Panc1 (cell line): ENCODE measurements around the gene NUTF2. TPM values are rescaled to one million over a fixed set of nuclear protein-coding genes. Genes with fewer than 3 reads are reported as not detected.

ENCODE experiments used
- ATAC-seq: fragments of 200-7000 bp; cut with Tn5 transposase; 2 replicates; pipeline ENCODE4 v1.9.1; 2020; ENCODE audit warnings: mild to moderate bottlenecking, moderate library complexity
- BruUV-seq: library from RNA; stranded (reverse); fragments of 400-500 nt; replicated peaks from 2 replicates; lab custom pipeline; 2021; lab: Mats Ljungman, UMichigan
- CTCF ChIA-PET: fragments of 300-600 bp; sonication (Branson Sonifier 250); formaldehyde crosslinking; loops from one replicate; lab custom pipeline; 2022; ENCODE audit warnings: antibody characterized with exemption; lab: Charles Lee
- POLR2A ChIA-PET: fragments of 300-600 bp; sonication (Branson Sonifier 250); formaldehyde crosslinking; loops from one replicate; lab custom pipeline; 2022; ENCODE audit warnings: antibody characterized with exemption; lab: Charles Lee
- DNase-seq: peaks from one replicate; pipeline ENCODE4 v3.0.0-alpha.2; 2010; ENCODE audit warnings: low read depth, low spot score
- H3K27ac ChIP-seq: 2 replicates; pipeline ENCODE4 v1.5.1; 2011; ENCODE audit warnings: mild to moderate bottlenecking, low read length, inconsistent platforms
- H3K27me3 ChIP-seq: fragments of 200-500 bp; sonication (Bioruptor generic); 2 replicates; pipeline ENCODE4 v1.6.0; 2014; ENCODE audit warnings: low read length, inconsistent platforms; ENCODE audit not compliant: control insufficient read depth, insufficient read depth
- H3K36me3 ChIP-seq: fragments of 200-500 bp; sonication (Bioruptor generic); 2 replicates; pipeline ENCODE4 v1.5.1; 2014; ENCODE audit warnings: inconsistent platforms, mild to moderate bottlenecking, low read length, moderate library complexity; ENCODE audit not compliant: control insufficient read depth, insufficient read depth
- H3K4me1 ChIP-seq: 2 replicates; pipeline ENCODE4 v1.5.1; 2011; ENCODE audit warnings: inconsistent platforms, mild to moderate bottlenecking, low read length, moderate library complexity; ENCODE audit not compliant: control insufficient read depth, insufficient read depth
- H3K4me3 ChIP-seq, 2 experiments: 2 replicates each; pipeline ENCODE4 v1.5.1; 2011 to 2012; ENCODE audit warnings: low read depth in 2 of 2, low read length in 2 of 2, mild to moderate bottlenecking in 2 of 2, inconsistent platforms in 1 of 2, moderate library complexity in 1 of 2
- H3K9me3 ChIP-seq: fragments of 200-500 bp; sonication (Bioruptor generic); 2 replicates; pipeline ENCODE4 v1.5.1; 2014; ENCODE audit warnings: low read depth, mild to moderate bottlenecking, inconsistent platforms, low read length, moderate library complexity; ENCODE audit not compliant: control insufficient read depth, insufficient read depth
- CTCF ChIP-seq: fragments of 450-650 bp; IDR thresholded peaks from 2 replicates; pipeline ENCODE4 v1.5.1; 2017; ENCODE audit warnings: mild to moderate bottlenecking
- POLR2AphosphoS5 ChIP-seq: IDR thresholded peaks from 2 replicates; pipeline ENCODE4 v1.6.1; 2012; ENCODE audit warnings: mild to moderate bottlenecking, low read depth, low read length, moderate library complexity
- REST ChIP-seq, 2 experiments: IDR thresholded peaks; 2 replicates each; pipeline ENCODE4 v1.6.1; 2011 to 2012; ENCODE audit warnings: low read depth in 2 of 2, control low read depth in 1 of 2, low read length in 1 of 2, mild to moderate bottlenecking in 1 of 2, moderate library complexity in 1 of 2; ENCODE audit not compliant: insufficient read depth in 1 of 2
- SIN3A ChIP-seq: IDR thresholded peaks from 2 replicates; pipeline ENCODE4 v1.6.1; 2012; ENCODE audit warnings: low read depth, mild to moderate bottlenecking, low read length, moderate library complexity, borderline replicate concordance; ENCODE audit not compliant: insufficient read depth
- TCF7L2 ChIP-seq: IDR thresholded peaks from 2 replicates; pipeline ENCODE4 v1.6.1; 2011; ENCODE audit warnings: mild to moderate bottlenecking, low read depth, low read length, inconsistent platforms
- in situ Hi-C: cut with HindIII; loops from 2 replicates; pipeline ENCODE4 v1.10.0; 2016; ENCODE audit warnings: low sequenced_read_pairs, low pct_unique_long_range_greater_than_20kb
- intact Hi-C: fragments of 100-400 bp; cut with micrococcal nuclease; formaldehyde crosslinking; loops from one replicate; pipeline ENCODE4 v1.10.0; 2022; ENCODE audit not compliant: unreplicated experiment
- total RNA-seq: library from RNA; stranded (reverse); gene quantifications from one replicate; pipeline ENCODE4 v1.2.1, GENCODE V29; 2021; ENCODE audit not compliant: unreplicated experiment

The NUTF2 gene
- total RNA-seq, 1 experiment from 2014 or later, result 119 TPM

- intact Hi-C loops (no loop called here), in situ Hi-C loops (no loop called here)
- no peaks in the 10 kb centered on the region for H3K9me3 ChIP-seq
- BruUV-seq, result no TSS peak
- POLR2A ChIA-PET, result interaction anchor here (0.7 kb wide), 1 partner anchor 33 kb away, joined by 6 read pairs; no protein-coding TSS in a partner anchor
- TF ChIP-seq CTCF, result no peak
- TF ChIP-seq REST (IDR thresholded peaks at IDR 0.05; ENCODE audit: insufficient read depth in 1 of 2, low read depth in 2 of 2, low read length in 1 of 2), result no peak
- TF ChIP-seq SIN3A, result no peak
- no peak for TF ChIP-seq TCF7L2
- no peak for TF ChIP-seq POLR2AphosphoS5
- no peaks in the 10 kb centered on the region for H3K27me3 ChIP-seq
- no peaks in the 10 kb centered on the region for H3K36me3 ChIP-seq
- H3K27ac ChIP-seq, result peak overlapping the region; percentile 91
- H3K4me3 ChIP-seq, result peak overlapping the region; percentile 69 to 77
- peaks cover 26% of the 10 kb centered on the region for H3K4me1 ChIP-seq
- ATAC-seq (peak; percentile 16), DNase-seq (no peak)
- CTCF ChIA-PET, result interaction anchor here (0.7 kb wide), 1 partner anchor 305 kb away, joined by 9 read pairs; no protein-coding TSS in a partner anchor
These were observed 5.4 kb upstream of the NUTF2 start for GRCh38 chr16:67841198-67841815.

GRCh38 chr16:67841816-67842508, 4.8 kb upstream of the NUTF2 start, which contains the start of gene THAP11:
TSS of gene THAP11 (plus strand) at chr16:67842320. CDS start at chr16:67842555, 235 bp downstream.
- H3K27ac ChIP-seq, result peak within 1 kb of the TSS; percentile 91
- no peaks in the 10 kb centered on the region for H3K27me3 ChIP-seq
- H3K4me3 ChIP-seq, result peak within 1 kb of the TSS; percentile 69 to 77
- in situ Hi-C loops (no loop called here), intact Hi-C loops (no loop called here)
- no peaks in the 10 kb centered on the region for H3K36me3 ChIP-seq
- no peaks in the 10 kb centered on the region for H3K9me3 ChIP-seq
- BruUV-seq, result no TSS peak
- ChIA-PET CTCF (no interaction called here), POLR2A (interaction anchor here (0.7 kb wide), 1 partner anchor 34 kb away, joined by 6 read pairs; no protein-coding TSS in a partner anchor)
- TF ChIP-seq SIN3A (no peak), TCF7L2 (no peak), POLR2AphosphoS5 (peak; percentile 32; the same call in 1 of the 2 replicates), CTCF (peak; percentile 89), REST (IDR thresholded peaks at IDR 0.05; ENCODE audit: insufficient read depth in 1 of 2, low read depth in 2 of 2, low read length in 1 of 2) (0 out of 4 replicates have a peak, but pooled peaks of 1 of the 2 experiments have one; percentile 42)
- ATAC-seq, result peak; percentile 76
- H3K4me1 ChIP-seq, result peaks cover 26% of the 10 kb centered on the region
- DNase-seq, result peak; percentile 83
